HCT116 (cell line): Measurements from ENCODE around the gene TWNK. TPM values are rescaled to one million over a fixed set of nuclear protein-coding genes. Genes with fewer than 3 reads are reported as not detected.

Experiments
- ATAC-seq: fragments of 200-7000 bp; cut with Tn5 transposase; 2 replicates; pipeline ENCODE4 v1.9.1; 2020; ENCODE audit warnings: mild to moderate bottlenecking, moderate library complexity
- BruUV-seq: library from RNA; stranded (reverse); fragments of 400-500 nt; replicated peaks from 2 replicates; lab custom pipeline; 2021; lab: Mats Ljungman, UMichigan
- CTCF ChIA-PET: fragments of 300-600 bp; sonication (Branson Sonifier 250); formaldehyde crosslinking; loops from one replicate; lab custom pipeline; 2021; ENCODE audit warnings: antibody characterized with exemption; lab: Charles Lee
- POLR2A ChIA-PET: fragments of 300-600, 350-600 bp; sonication (Branson Sonifier 250); formaldehyde crosslinking; loops from one replicate; lab custom pipeline; 2021; ENCODE audit warnings: antibody characterized with exemption; lab: Charles Lee
- RAD21 ChIA-PET, 2 experiments: fragments of 300-600 bp; sonication (Branson Sonifier 250); formaldehyde crosslinking; loops; one replicate each; lab custom pipeline; 2023; ENCODE audit warnings: low total read pairs in 2 of 2; ENCODE audit not compliant: uncharacterized antibody in 2 of 2, unreplicated experiment in 2 of 2, low non-redundant PET in 1 of 2; lab: Charles Lee
- DNase-seq: peaks from one replicate; pipeline ENCODE4 v3.0.0-alpha.2; 2010; ENCODE audit warnings: low read depth, low spot score
- H2AFZ ChIP-seq: fragments of 200-600 bp; shearing (Covaris generic), sonication (generic); 2 replicates; pipeline ENCODE4 v1.6.1; 2017; ENCODE audit warnings: low read depth, mixed run types, mixed read lengths, antibody characterized with exemption, low read length; ENCODE audit not compliant: poor library complexity, severe bottlenecking
- H3K27ac ChIP-seq: 2 replicates; pipeline ENCODE4 v1.5.1; 2012; ENCODE audit warnings: low read depth, low read length
- H3K27me3 ChIP-seq: fragments of 200-600 bp; sonication (generic); 2 replicates; pipeline ENCODE4 v1.6.1; 2016; ENCODE audit warnings: mixed run types, low read length, mixed read lengths; ENCODE audit not compliant: insufficient read depth
- H3K36me3 ChIP-seq, 2 experiments: fragments of 200-500 bp in 1 of 2; fragments of 200-600 bp in 1 of 2; sonication (Bioruptor generic) in 1 of 2; sonication (generic) in 1 of 2; 2 replicates each; pipeline versions ENCODE4 v1.5.1 to v1.6.1; 2014 to 2016; ENCODE audit warnings: low read length in 2 of 2, inconsistent platforms in 1 of 2, mixed read lengths in 1 of 2, mixed run types in 1 of 2; ENCODE audit not compliant: insufficient read depth in 2 of 2, control insufficient read depth in 1 of 2
- H3K4me1 ChIP-seq, 2 experiments: fragments of 200-600 bp in 1 of 2; sonication (generic) in 1 of 2; 2 replicates each; pipeline versions ENCODE4 v1.5.1 to v1.6.1; 2012 to 2017; ENCODE audit warnings: low read length in 2 of 2, inconsistent platforms in 1 of 2, mild to moderate bottlenecking in 1 of 2, mixed read lengths in 1 of 2, mixed run types in 1 of 2, moderate library complexity in 1 of 2; ENCODE audit not compliant: insufficient read depth in 2 of 2, control insufficient read depth in 1 of 2
- H3K4me2 ChIP-seq: fragments of 200-600 bp; sonication (generic); 2 replicates; pipeline ENCODE4 v1.6.1; 2017; ENCODE audit warnings: mixed run types, low read length, mixed read lengths
- H3K4me3 ChIP-seq, 2 experiments: fragments of 200-600 bp in 1 of 2; sonication (generic) in 1 of 2; replicated peaks in 1 of 2; 2 replicates each; pipeline ENCODE4 v1.5.1; 2011 to 2016; ENCODE audit warnings: low read length in 2 of 2, control low read depth in 1 of 2, low read depth in 1 of 2, mild to moderate bottlenecking in 1 of 2, mixed read lengths in 1 of 2, mixed run types in 1 of 2
- H3K79me2 ChIP-seq: fragments of 200-600 bp; sonication (generic); 2 replicates; pipeline ENCODE4 v1.6.1; 2017; ENCODE audit warnings: mild to moderate bottlenecking, mixed run types, low read length, moderate library complexity, mixed read lengths; ENCODE audit not compliant: insufficient read depth
- H3K9ac ChIP-seq: fragments of 200-600 bp; sonication (generic); 2 replicates; pipeline ENCODE4 v1.6.1; 2016; ENCODE audit warnings: low read length, mixed read lengths
- H3K9me2 ChIP-seq: fragments of 200-600 bp; sonication (generic), shearing (Covaris generic); 2 replicates; pipeline ENCODE4 v1.6.1; 2017; ENCODE audit warnings: mixed run types, mild to moderate bottlenecking, moderate library complexity; ENCODE audit not compliant: insufficient read depth
- H3K9me3 ChIP-seq, 2 experiments: fragments of 200-500 bp in 1 of 2; fragments of 200-600 bp in 1 of 2; sonication (Bioruptor generic) in 1 of 2; sonication (generic) in 1 of 2; 2 replicates each; pipeline ENCODE4 v1.6.1; 2014 to 2017; ENCODE audit warnings: low read length in 2 of 2, mixed read lengths in 2 of 2, inconsistent platforms in 1 of 2, low read depth in 1 of 2, mild to moderate bottlenecking in 1 of 2, mixed run types in 1 of 2, moderate library complexity in 1 of 2; ENCODE audit not compliant: control insufficient read depth in 1 of 2, insufficient read depth in 1 of 2
- H4K20me1 ChIP-seq: fragments of 200-600 bp; sonication (generic), shearing (Covaris generic); 2 replicates; pipeline ENCODE4 v1.6.1; 2017; ENCODE audit warnings: mixed run types, mild to moderate bottlenecking, moderate library complexity; ENCODE audit not compliant: insufficient read depth
- CEBPB ChIP-seq: IDR thresholded peaks from 2 replicates; pipeline ENCODE4 v1.6.1; 2012; ENCODE audit warnings: low read depth
- CTCF ChIP-seq, 3 experiments: fragments of 200-600 bp in 1 of 3; sonication (generic) in 1 of 3; IDR thresholded peaks in 2 of 3; conservative IDR thresholded peaks in 1 of 3; 2 replicates each; pipeline ENCODE4 v1.5.1; 2012 to 2017; ENCODE audit warnings: low read depth in 2 of 3, low read length in 2 of 3, antibody characterized with exemption in 1 of 3, borderline replicate concordance in 1 of 3, control low read depth in 1 of 3, mild to moderate bottlenecking in 1 of 3, mixed read lengths in 1 of 3, mixed run types in 1 of 3, moderate library complexity in 1 of 3; ENCODE audit not compliant: insufficient read depth in 1 of 3
- EGR1 ChIP-seq: IDR thresholded peaks from 2 replicates; pipeline ENCODE4 v1.6.1; 2012; ENCODE audit warnings: low read depth
- EZH2phosphoT487 ChIP-seq: fragments of 200-600 bp; IDR thresholded peaks from 2 replicates; pipeline ENCODE4 v1.6.1; 2018; ENCODE audit warnings: antibody characterized with exemption, borderline replicate concordance
- MAX ChIP-seq: IDR thresholded peaks from 2 replicates; pipeline ENCODE4 v1.6.1; 2012
- POLR2A ChIP-seq: IDR thresholded peaks from 2 replicates; pipeline ENCODE4 v1.7.0; 2011; ENCODE audit warnings: borderline replicate concordance; ENCODE audit not compliant: insufficient read depth, insufficient read length; ENCODE audit errors: extremely low read depth
- POLR2AphosphoS5 ChIP-seq: IDR thresholded peaks from 2 replicates; pipeline ENCODE4 v1.6.1; 2011; ENCODE audit warnings: mild to moderate bottlenecking, low read depth, low read length, moderate library complexity
- RAD21 ChIP-seq: IDR thresholded peaks from 2 replicates; pipeline ENCODE4 v1.6.1; 2012; ENCODE audit warnings: low read depth, mild to moderate bottlenecking
- REST ChIP-seq: IDR thresholded peaks from 2 replicates; pipeline ENCODE4 v1.6.1; 2012; ENCODE audit warnings: low read depth
- SP1 ChIP-seq: IDR thresholded peaks from 2 replicates; pipeline ENCODE4 v1.6.1; 2012; ENCODE audit warnings: low read depth
- TCF7L2 ChIP-seq: IDR thresholded peaks from 2 replicates; pipeline ENCODE4 v1.7.0; 2011; ENCODE audit warnings: borderline replicate concordance, inconsistent platforms; ENCODE audit not compliant: insufficient read depth, insufficient read length; ENCODE audit errors: extremely low read depth
- YY1 ChIP-seq: IDR thresholded peaks from 2 replicates; pipeline ENCODE4 v1.6.1; 2011; ENCODE audit warnings: low read length, low read depth, moderate library complexity, mild to moderate bottlenecking; ENCODE audit not compliant: insufficient replicate concordance; ENCODE audit errors: extremely low read depth
- ZFX ChIP-seq: fragments of 450-650 bp; IDR thresholded peaks from 2 replicates; pipeline ENCODE4 v1.6.1; 2017
- intact Hi-C: fragments of 100-400 bp; cut with micrococcal nuclease; formaldehyde crosslinking; loops from 2 replicates; pipeline ENCODE4 v1.10.0; 2022
- total RNA-seq: library from RNA; stranded (reverse); gene quantifications from one replicate; pipeline ENCODE4 v1.2.1, GENCODE V29; 2021; ENCODE audit not compliant: unreplicated experiment

Gene TWNK
- total RNA-seq, 1 experiment from 2014 or later: 42.1 TPM

- intact Hi-C loops: loop anchor here (10.0 kb wide), 2 partner anchors 271 to 671 kb away; partner anchors contain the start of genes PAX2 and SCD
- DNase-seq (no peak), ATAC-seq (no peak)
- H3K4me1 ChIP-seq: peaks cover 25 to 57% of the 10 kb centered on the region in 2 experiments
- H2AFZ ChIP-seq: no peak overlapping the region
- H4K20me1 ChIP-seq: no peaks in the 10 kb centered on the region
- no peak overlapping the region for H3K9ac ChIP-seq
- H3K9me2 ChIP-seq: no peaks in the 10 kb centered on the region
- H3K4me3 ChIP-seq: no peak overlapping the region
- CTCF ChIA-PET: interaction anchor here (0.9 to 5.0 kb wide), 5 partner anchors 8 to 46 kb away, joined by 3 to 98 read pairs (median 16); partner anchors contain the start of genes KAZALD1, LZTS2, PDZD7 and SFXN3
- H3K9me3 ChIP-seq: no peaks in the 10 kb centered on the region
- BruUV-seq: no TSS peak
- H3K27ac ChIP-seq: no peak overlapping the region
- no peaks in the 10 kb centered on the region for H3K36me3 ChIP-seq
- POLR2A ChIA-PET: no interaction called here
- H3K27me3 ChIP-seq: no peaks in the 10 kb centered on the region
- RAD21 ChIA-PET: no interaction called here
- TF ChIP-seq CTCF (IDR thresholded peaks at IDR 0.05 in 2 of 3, conservative IDR thresholded peaks at IDR 0.05 in 1 of 3; ENCODE audit: borderline replicate concordance in 1 of 3, insufficient read depth in 1 of 3, low read depth in 2 of 3, low read length in 2 of 3): no peak
- TF ChIP-seq RAD21: no peak
- TF ChIP-seq POLR2AphosphoS5: no peak
- no peak for TF ChIP-seq TCF7L2
- TF ChIP-seq YY1: no peak
- TF ChIP-seq EZH2phosphoT487: no peak
- TF ChIP-seq EGR1: no peak
- TF ChIP-seq CEBPB: no peak
- TF ChIP-seq SP1: no peak
- no peak for TF ChIP-seq REST
- TF ChIP-seq MAX: no peak
- no peak for TF ChIP-seq POLR2A
- no peak for TF ChIP-seq ZFX
- H3K4me2 ChIP-seq: no peak overlapping the region
- no peaks in the 10 kb centered on the region for H3K79me2 ChIP-seq
Observed at GRCh38 chr10:101015582-101015973, 28.2 kb downstream of the TWNK start.
